Stimulated activated CD4-positive, alpha-beta T cell treated with anti-CD3 and anti-CD28 coated beads, Interleukin-1b, Interleukin-23, amount 100 ng/mL, for 24 hours (primary cell): Measurements from ENCODE around the gene SSBP3.

ENCODE experiments used
- DNase-seq, 4 experiments: peaks; one replicate each; pipeline ENCODE4 v3.0.0-alpha.2; 2020; ENCODE audit warnings: low read depth in 4 of 4, low spot score in 1 of 4

The SSBP3 gene

DNA sequence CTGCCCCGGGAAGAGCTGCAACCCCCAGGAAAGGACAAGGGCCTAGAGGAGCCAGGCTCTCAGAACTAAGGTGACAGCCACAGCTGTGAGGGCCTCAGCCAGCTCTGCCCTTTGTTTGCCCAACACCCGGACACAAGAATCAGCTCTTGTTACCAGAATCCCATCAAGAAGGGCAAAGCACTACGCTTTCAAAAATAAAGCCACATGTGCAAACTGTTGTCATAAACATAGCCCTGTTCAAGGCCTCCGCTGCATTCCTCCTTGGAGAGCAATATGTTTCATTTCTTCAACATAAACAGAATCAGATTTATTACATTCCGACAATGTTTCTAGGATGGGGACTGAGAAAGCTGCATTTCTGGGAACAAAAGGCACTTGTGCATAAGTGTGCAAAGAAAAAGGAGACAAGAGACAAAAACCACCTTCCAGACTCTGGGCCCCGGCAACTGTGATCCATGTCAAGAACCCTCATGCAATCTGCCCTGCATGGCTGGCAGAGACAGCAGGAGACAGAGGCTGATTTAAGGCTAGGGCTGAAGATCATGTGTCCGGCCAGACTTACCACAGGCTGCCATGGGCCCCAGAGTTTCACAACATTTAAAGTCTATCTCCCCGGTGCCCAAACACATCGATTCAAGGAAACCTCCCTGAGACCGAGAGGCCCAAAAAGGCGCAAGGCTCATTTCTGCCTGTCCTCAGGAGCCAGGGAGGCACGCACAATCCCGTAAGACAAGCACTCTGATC, 71.0 kb downstream of the SSBP3 start:
- DNase-seq = no peak

DNA sequence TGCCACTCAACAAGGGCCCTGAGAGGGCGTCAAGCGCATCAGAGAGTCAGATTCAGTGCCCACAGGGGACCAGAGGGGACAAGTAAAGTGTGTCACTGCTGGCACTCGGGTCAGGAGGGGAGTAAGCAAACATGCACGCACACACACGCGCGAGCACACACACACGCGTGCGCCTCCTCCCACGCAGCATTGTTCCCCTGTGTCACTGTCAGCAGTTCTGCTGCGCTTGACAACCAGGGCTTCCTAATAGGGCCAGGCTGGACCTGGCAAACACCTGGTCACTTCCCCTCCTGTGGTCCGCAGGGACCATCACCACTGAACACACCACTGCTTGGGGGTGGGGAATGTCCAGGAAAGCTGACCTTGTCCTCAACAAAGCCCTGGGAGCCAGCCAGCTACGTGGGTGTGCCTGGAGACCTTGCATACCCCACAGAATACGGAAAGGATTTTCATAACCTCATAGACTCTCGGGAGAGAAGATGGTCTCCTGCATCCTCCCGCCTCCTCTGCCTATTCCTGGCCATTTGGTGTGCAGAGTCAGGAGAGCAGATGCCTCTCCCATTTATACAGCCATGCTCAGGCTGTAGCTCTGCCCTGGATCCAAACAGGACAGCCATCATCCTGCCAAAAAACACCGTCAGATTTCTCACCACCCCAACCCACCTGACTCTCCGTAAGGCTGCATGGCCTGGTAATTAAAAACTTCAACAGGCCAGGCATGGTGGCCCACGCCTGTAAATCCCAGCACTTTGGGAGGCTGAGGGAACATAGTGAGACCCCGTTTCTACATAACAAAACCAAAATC, 73.2 kb downstream of the SSBP3 start:
- DNase-seq = no peak

DNA sequence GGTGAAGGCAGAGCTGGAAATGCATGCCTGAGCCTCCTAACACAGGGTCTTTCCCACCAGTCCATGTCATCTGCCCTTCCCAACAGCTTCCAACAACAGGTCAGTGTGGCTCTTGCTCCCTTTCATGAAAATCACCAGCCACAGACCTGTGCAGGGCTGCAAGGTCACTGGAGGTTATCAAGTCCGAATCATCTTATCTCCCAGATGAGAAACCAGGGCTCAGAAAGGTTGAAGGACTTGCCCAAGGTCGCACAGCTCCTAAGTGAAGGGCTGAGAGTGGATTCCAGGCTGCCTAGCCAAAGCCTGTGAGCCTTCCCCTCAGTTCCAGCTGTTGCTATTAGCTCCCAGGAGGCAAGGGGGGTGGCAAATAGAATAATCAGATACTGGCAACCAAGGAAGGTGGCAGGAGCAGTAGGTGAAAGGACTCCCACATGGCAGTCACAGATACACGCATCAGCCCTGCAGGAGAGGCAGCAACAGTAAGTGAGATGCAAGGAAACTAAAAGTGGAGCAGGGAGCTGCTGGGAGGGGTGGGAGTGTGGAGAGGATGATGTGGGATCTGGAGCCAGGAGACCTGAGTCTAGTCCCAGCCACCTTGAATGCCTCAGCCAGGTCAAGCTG, 74.2 kb downstream of the SSBP3 start:
- no peak for DNase-seq

DNA sequence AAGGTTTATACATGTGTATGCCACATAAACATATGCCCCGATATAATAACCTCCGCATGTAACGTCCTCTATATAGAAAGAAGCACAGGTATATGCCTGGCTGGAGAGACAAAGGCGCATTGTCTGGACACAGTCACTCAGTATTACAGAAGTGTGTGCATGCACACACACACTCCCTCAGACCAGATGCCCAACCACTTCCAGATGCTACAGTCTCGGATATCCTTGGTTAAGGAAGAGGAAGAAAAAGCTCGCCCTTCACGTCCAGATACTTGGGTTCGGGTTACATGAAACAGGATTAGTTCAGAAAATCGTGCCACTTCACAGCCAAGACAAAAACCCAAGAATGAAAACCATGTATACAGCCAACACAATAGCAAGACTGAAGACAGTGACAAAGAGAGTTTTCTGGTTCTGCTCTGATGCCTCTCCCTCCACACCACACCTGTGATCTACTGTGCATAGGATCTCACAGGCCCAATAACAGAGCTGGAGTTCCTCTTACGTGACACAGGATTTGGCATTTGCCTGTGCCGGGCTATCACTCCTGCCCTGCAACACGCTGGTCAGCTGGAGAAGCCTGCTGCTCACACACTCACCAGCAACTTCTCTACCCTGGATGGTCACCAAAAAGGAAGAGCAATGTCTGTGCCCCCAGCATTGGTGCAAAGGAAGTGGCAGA, 75.0 kb downstream of the SSBP3 start:
- no peak for DNase-seq

DNA sequence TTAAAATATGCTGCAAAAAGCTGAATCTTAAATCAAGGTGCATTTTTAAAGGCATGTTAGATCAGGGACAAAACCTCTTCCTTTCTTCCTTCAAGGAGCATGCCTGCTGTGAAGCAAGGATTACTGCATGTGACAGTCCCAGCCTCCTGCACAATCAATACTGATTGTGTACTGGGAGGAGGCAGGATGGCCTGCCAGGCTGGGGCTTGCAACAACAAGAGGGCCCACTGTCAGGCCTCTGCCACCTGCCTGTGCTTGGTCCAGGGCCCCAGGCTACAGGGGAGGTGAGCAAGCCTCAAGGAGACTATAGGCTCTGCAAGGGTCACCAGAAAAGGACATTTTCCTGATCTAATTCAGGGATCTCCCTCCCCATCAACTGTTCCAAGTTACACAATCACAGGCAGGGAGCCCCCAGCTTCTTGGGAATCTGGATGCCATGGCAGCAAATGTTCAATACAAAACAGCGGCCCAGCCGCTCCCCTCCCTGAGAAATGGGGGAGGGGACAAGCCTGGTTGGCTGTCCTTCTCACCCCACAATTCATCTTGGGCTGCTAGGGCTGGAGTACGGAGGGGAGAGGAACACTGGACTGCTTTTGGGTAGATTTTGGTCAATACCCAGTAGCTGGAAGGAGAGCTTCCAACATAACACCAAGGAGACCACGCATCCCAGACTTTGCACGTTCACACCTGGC, 76.7 kb downstream of the SSBP3 start:
- DNase-seq = no peak

DNA sequence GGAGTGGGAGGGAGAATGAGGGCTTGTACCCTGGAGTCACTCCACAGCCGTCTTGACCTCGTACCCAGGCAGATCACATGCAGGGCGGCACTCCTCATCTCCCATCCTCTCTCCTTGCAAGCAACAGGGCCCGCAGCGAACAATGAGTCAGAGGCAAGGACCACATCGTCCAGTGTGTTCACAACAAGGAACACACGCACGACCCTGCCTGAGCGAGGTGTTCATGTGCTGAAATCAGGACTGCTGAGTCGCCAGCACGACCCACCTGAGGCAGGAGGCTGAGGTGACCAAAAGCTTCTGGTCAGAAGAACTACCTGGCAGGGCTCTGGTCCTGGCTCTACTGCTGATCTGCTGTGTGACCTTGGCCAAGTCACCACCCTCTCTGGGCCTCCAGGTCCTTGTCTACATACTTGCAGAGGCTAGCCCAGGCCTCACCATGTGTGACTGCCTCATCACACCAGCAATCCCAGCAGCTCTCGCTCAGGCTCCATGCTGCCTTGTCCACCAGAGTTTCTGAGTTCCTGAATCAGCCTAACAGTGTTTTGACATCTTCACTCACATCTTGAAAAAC, 78.0 kb downstream of the SSBP3 start:
- DNase-seq = no peak

DNA sequence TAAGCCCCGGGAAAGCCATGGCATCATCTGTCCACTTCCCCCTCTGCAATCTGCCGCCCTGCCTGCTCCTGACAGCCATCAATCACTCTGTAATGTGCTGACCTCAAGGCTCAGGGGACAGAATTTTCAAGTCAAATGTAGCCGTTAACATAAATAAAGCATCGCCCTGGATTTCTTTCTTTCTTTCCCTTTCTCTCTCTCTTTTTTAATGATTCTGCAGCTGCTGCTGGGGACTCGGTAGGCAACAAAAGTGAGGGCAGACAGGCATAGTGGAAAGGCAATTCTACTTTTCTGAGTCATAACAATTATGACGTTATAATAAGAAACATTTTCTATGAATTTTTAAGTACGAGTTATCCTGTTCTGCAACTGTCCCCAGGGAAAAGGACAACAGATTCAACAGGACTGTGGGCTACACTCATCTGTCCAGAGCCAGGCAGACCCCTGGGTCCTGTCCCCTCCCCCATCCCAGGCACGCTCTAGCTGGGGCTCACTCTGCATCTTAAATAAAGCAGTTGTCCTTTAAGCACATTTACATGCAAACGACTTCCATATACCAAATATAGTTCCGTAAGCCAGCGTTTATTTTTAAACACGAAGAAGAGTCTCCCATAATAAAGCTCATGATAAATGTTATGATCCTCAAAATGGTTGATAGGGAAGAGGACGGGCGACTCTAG, 78.7 kb downstream of the SSBP3 start:
- DNase-seq = no peak

DNA sequence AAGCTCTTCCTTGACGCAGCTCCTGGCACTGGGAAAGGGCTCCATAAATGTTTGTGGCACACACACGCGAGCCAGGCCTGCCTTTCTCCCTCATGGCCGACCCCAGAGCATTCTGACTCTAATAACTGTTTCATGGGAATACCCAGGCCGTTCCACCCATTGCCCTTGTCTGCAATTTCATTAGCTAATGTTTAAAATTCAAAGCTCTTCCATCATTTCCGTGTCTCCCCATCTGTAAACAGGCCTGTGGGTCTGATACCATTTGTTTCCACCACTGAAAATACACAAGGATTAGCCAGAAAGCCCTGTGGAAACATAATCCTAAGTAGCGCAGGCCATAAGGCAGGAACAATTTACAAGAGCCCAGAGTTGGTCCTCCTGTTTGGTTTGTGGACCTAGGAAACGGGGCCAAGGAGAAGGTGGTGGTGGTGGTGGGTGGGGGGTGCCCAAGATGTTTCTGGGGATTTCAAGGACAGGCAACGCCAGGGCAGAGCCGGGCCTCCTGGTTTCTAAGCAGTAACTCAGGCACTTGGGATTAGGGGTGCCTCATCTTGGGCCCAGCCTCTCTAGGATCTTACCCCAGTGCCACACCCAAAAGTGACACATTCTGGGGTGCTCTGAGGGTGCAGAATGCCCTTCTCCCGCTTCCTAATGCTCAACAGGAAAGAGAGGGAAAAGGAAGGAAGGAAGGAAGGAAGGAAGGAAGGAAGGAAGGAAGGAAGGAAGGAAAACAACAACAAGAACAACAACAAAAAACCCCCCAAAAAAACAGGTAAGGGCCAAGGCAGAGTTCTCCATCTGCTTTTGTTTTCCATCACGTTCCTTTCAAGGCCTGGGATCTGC, 79.4 kb downstream of the SSBP3 start:
- no peak for DNase-seq

GRCh38 chr1:54325703-54326461, 80.3 kb downstream of the SSBP3 start:
- DNase-seq = no peak

DNA sequence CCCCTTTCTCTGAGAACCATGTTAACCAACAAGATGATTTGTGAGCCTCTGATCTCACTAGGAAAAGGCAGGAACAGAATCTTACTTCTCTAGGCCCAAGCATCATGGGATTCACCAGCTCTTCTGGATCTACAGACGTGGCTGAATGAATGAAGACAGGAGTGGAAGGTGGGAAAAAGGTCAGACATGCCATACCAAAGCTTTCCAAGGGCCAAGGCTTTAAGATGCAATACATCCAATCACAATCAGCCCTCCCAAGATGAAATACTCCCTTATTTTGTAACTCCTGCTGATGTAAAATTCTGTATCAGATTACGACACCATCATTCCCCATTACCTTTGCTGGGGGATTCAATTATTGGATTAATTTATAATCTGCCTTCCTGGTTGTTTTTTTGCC, 80.9 kb downstream of the SSBP3 start:
- no peak for DNase-seq

GRCh38 chr1:54324251-54325140, 81.7 kb downstream of the SSBP3 start:
- no peak for DNase-seq

GRCh38 chr1:54323921-54324250, 82.3 kb downstream of the SSBP3 start:
- DNase-seq = no peak

- no peak for DNase-seq
These were observed 82.9 kb downstream of the SSBP3 start for GRCh38 chr1:54323324-54323739.

DNA sequence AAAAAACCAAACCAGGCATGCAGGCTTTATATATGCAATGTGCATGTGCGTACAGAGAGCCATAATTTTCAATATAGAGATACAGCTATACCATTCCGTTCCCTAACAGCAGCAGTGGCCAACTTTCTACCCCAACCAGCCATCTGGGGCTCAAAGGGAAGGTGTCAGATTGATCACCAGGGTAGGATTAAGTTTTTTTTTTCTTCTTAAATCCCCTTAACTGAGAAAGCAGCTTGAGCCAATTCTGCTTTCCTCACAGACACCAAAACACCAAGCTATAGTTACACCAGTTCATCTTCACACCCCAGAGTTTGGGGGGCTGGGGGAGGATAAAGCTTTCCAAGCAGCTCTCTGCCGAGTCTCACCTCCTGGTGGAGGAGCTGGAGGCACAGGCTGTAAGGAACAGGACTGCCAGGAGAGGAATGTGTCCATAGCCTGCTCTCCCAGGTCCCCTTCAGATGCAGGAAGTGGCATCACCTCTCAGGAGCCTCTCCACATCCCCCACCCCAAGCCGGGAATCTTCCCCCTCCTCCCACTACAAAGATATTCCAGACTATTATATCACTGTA, 87.9 kb downstream of the SSBP3 start:
- DNase-seq = no peak

DNA sequence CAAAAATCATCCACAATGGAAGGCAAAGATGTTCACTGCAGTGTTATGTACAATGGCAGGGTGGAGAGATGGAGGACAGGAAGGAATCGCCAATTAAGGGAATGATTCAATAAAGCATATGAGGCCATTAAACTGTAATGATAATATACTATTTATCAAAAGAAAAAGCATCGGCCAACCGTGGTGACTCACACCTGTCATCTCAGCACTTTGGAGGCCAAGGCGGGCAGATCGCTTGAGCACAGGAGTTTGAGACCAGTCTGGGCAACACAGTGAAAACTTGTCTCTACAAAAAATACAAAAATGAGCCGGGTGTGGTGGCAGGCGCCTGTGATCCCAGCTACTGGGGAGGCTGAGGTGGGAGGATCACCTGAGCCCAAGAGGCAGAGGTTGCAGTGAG, 89.1 kb downstream of the SSBP3 start:
- DNase-seq = no peak

DNA sequence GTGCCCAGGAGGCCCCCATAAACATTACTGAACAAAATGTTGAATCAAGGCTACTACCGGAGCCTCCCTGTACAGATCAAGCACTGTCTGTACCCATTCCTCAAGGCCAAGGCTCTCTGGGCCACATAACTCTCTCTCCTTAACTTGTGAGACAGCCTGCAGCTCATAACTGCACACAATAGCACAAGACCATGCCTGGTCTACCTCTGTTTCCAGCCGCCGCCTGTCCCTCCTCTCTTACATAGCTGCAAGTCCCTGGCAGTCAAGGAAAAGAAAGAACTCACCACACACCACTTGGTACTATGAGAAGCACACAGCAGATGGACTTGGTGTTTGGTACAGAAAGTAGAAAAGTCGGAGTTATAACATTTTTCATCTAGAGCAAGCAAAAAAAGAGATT, 91.1 kb downstream of the SSBP3 start:
- no peak for DNase-seq

DNA sequence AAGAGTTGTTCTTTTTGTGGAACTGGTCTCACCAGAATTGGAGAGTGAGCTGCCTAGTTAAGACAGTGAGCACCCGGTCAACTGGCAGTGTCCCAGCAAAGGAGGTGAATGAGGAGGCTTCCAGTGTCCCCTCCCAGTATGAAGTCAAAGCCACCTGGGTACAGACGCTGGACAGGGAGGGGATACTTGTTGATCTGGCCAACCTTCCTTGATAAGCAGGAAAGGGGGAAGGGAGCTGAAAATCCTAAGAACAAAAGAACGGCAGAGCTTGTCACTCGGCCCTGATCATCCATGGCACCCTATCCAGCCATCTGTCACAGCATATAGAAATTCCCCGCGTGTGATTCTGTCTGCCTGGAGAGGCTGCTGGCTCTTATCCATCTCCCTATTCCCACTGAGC, 91.5 kb downstream of the SSBP3 start:
- no peak for DNase-seq
